K562 (cell line): ENCODE data around the gene LAMA5. TPM values are rescaled to one million over a fixed set of nuclear protein-coding genes. Genes with fewer than 3 reads are reported as not detected.

Experiments
- ATAC-seq: fragments of 200-7000 bp; cut with Tn5 transposase; 3 replicates; pipeline ENCODE4 v1.9.1; 2020; ENCODE audit warnings: moderate library complexity
- BruUV-seq: library from RNA; stranded (reverse); fragments of 400-500 nt; replicated peaks from 2 replicates; lab custom pipeline; 2021; lab: Mats Ljungman, UMichigan
- CTCF ChIA-PET: fragments of 300-600 bp; formaldehyde crosslinking; extraction: SDS; loops from one replicate; lab custom pipeline; 2021; ENCODE audit warnings: low intra/inter-chr PET ratio; lab: Yijun Ruan, JAX
- POLR2A ChIA-PET: fragments of 300-600, 350-650 bp; sonication (Branson Sonifier 250); formaldehyde crosslinking; extraction: SDS; loops from one replicate; lab custom pipeline; 2021; ENCODE audit warnings: antibody characterized with exemption, inconsistent platforms; lab: Yijun Ruan, JAX
- DNase-seq, 4 experiments: peaks; one replicate each; pipeline versions ENCODE4 v3.0.0 to v3.0.0-alpha.2; 2011 to 2018; ENCODE audit warnings: low spot score in 3 of 4, mixed read lengths in 3 of 4; ENCODE audit errors: extremely low read depth in 1 of 4
- FAIRE-seq: peaks from 2 replicates; lab custom pipeline; 2011; peaks lifted over from hg19 to GRCh38; lab: Jason Lieb, UNC
- H2AFZ ChIP-seq: 2 replicates; pipeline ENCODE4 v1.6.0; 2011; ENCODE audit warnings: low read depth, low read length, control low read depth, inconsistent platforms
- H3K27ac ChIP-seq: fragments of 200-600 bp; 3 replicates; pipeline ENCODE4 v1.8.0; 2011; ENCODE audit warnings: low read depth, mild to moderate bottlenecking, control low read depth, inconsistent platforms, low read length, moderate library complexity, mixed read lengths; ENCODE audit errors: extremely low read depth
- H3K27me3 ChIP-seq, 2 experiments: fragments of 300-600 bp in 1 of 2; 2 replicates in 1 of 2; 3 replicates in 1 of 2; pipeline versions ENCODE4 v1.6.0 to v1.8.0; 2011; ENCODE audit warnings: inconsistent platforms in 2 of 2, low read length in 2 of 2, mild to moderate bottlenecking in 1 of 2, mixed read lengths in 1 of 2, moderate library complexity in 1 of 2; ENCODE audit not compliant: control insufficient read depth in 2 of 2, insufficient read depth in 2 of 2
- H3K36me3 ChIP-seq: fragments of 300-600 bp; 3 replicates; pipeline ENCODE4 v1.8.0; 2011; ENCODE audit warnings: mild to moderate bottlenecking, low read length, inconsistent platforms; ENCODE audit not compliant: control insufficient read depth, insufficient read depth
- H3K4me1 ChIP-seq, 2 experiments: fragments of 200-600 bp in 1 of 2; replicated peaks in 1 of 2; 2 replicates in 1 of 2; 3 replicates in 1 of 2; pipeline versions ENCODE4 v1.5.1 to v1.8.0; 2011; ENCODE audit warnings: inconsistent platforms in 2 of 2, low read length in 2 of 2, mild to moderate bottlenecking in 1 of 2, mixed read lengths in 1 of 2, moderate library complexity in 1 of 2; ENCODE audit not compliant: control insufficient read depth in 2 of 2, insufficient read depth in 2 of 2
- H3K4me2 ChIP-seq: 2 replicates; pipeline ENCODE4 v1.6.1; 2011; ENCODE audit warnings: low read length, control low read depth, inconsistent platforms, mixed read lengths; ENCODE audit not compliant: insufficient read depth
- H3K4me3 ChIP-seq: fragments of 200-600 bp; sonication (generic), shearing (Covaris generic); 2 replicates; pipeline ENCODE4 v1.5.1; 2016; ENCODE audit warnings: control low read depth, inconsistent platforms
- H3K79me2 ChIP-seq: fragments of 200-600 bp; 3 replicates; pipeline ENCODE4 v1.8.0; 2011; ENCODE audit warnings: low read length, inconsistent platforms; ENCODE audit not compliant: control insufficient read depth, insufficient read depth
- H3K9ac ChIP-seq, 2 experiments: 2 replicates each; pipeline versions ENCODE4 v1.6.0 to v1.6.1; 2011; ENCODE audit warnings: low read depth in 2 of 2, low read length in 2 of 2, control low read depth in 1 of 2, inconsistent platforms in 1 of 2, mild to moderate bottlenecking in 1 of 2, mixed read lengths in 1 of 2; ENCODE audit not compliant: insufficient read depth in 1 of 2
- H3K9me1 ChIP-seq: one replicate; pipeline ENCODE4 v1.6.0; 2011; ENCODE audit warnings: inconsistent platforms, mild to moderate bottlenecking, low read length, moderate library complexity; ENCODE audit not compliant: control insufficient read depth, insufficient read depth
- H3K9me3 ChIP-seq: replicated peaks from 2 replicates; pipeline ENCODE4 v1.5.1; 2011; ENCODE audit warnings: low read depth, low read length, inconsistent platforms; ENCODE audit not compliant: control insufficient read depth, insufficient read depth
- H4K20me1 ChIP-seq: replicated peaks from 2 replicates; pipeline ENCODE4 v1.6.1; 2011; ENCODE audit warnings: low read length, inconsistent platforms, mixed read lengths; ENCODE audit not compliant: control insufficient read depth, insufficient read depth
- KLF6 ChIP-seq: fragments of 250-450 bp; sonication (Bioruptor Pico); IDR thresholded peaks from 2 replicates; pipeline ENCODE4 v1.4.0; 2020; ENCODE audit warnings: mild to moderate bottlenecking, moderate library complexity, borderline replicate concordance
- MAZ ChIP-seq, 2 experiments: fragments of 450-650 bp in 1 of 2; sonication (generic) in 1 of 2; formaldehyde crosslinking; IDR thresholded peaks in 1 of 2; conservative IDR thresholded peaks in 1 of 2; 2 replicates each; pipeline versions ENCODE4 v1.4.0 to v1.5.0; 2020; ENCODE audit warnings: mild to moderate bottlenecking in 1 of 2, missing genetic modification reagents in 1 of 2
- PRDM10 ChIP-seq: fragments of 450-650 bp; IDR thresholded peaks from 2 replicates; pipeline ENCODE4 v1.6.1; 2018; ENCODE audit not compliant: partially characterized antibody
- VEZF1 ChIP-seq: fragments of 200-800 bp; sonication (Bioruptor generic); IDR thresholded peaks from 2 replicates; pipeline ENCODE4 v1.6.1; 2017; ENCODE audit warnings: missing genetic modification characterization, missing compliant biosample characterization
- WGBS: fragments of 100-300 bp; shearing (Covaris generic); methylation state at CpG from one replicate; pipeline ENCODE4 v1.1.6; 2016; ENCODE audit warnings: low coverage, mixed read lengths; ENCODE audit not compliant: insufficient coverage; ENCODE audit errors: missing lambda C conversion rate; 5-methylcytosine and 5-hydroxymethylcytosine counted together
- in situ Hi-C: fragments of 300-500 bp; cut with MboI; formaldehyde crosslinking; loops from 4 replicates; pipeline ENCODE4 v1.15.0; 2018; ENCODE audit warnings: inconsistent platforms, mixed read lengths
- intact Hi-C: fragments of 100-400 bp; cut with micrococcal nuclease; formaldehyde crosslinking; loops from 2 replicates; pipeline ENCODE4 v1.14.2; 2022
- polyA plus RNA-seq, 8 experiments: library from polyadenylated mRNA; depleted of rRNA in 4 of 8; stranded (reverse) in 5 of 8; unstranded in 3 of 8; fragments of >200 nt; fragmentation: Nextera tagmentation in 2 of 8; fragmentation: Illumina TruSeq in 1 of 8; extraction: Ambion mirVana in 2 of 8; extraction: Trizol in 1 of 8; gene quantifications; 2 replicates each; pipeline versions ENCODE4 v1.2.1 to v1.2.3, GENCODE V29; 2011 to 2014; ENCODE audit warnings: inconsistent platforms in 1 of 8, missing spikeins in 1 of 8
- total RNA-seq, 7 experiments: library from RNA; depleted of rRNA in 6 of 7; stranded (reverse); fragments of >200 nt in 6 of 7; fragmentation: Illumina TruSeq in 2 of 7; extraction: Trizol in 2 of 7; gene quantifications; 2 replicates each; pipeline versions ENCODE4 v1.2.1 to v1.2.3, GENCODE V29; 2011 to 2021; ENCODE audit warnings: low replicate concordance in 1 of 7
- TF ChIP-seq, protein P1 (sequence below), 3 experiments: IDR thresholded peaks in 2 of 3; conservative IDR thresholded peaks in 1 of 3; 2 replicates each; pipeline ENCODE4 v1.5.1; 2011 to 2012; ENCODE audit warnings: low read length in 3 of 3, mild to moderate bottlenecking in 3 of 3, control low read depth in 2 of 3, improper control_type of control experiment in 1 of 3, inconsistent platforms in 1 of 3, low read depth in 1 of 3, mixed read lengths in 1 of 3, moderate library complexity in 1 of 3; ENCODE audit not compliant: insufficient read depth in 2 of 3

The LAMA5 gene
- total and polyA plus RNA-seq, 9 of the 15 experiments (the other 6 are each of a cell fraction or from before 2014, with no cell fraction given), result 0.31 to 101 (median 7.8) TPM

GRCh38 chr20:62321521-62321948 lies 45.6 kb downstream of the LAMA5 start:
- no TSS peak for BruUV-seq
- peaks cover 84% of the 10 kb centered on the region; the same call in 2 of the 3 replicates for H3K36me3 ChIP-seq
- H3K9me1 ChIP-seq, result peaks cover 3% of the 10 kb centered on the region
- in situ Hi-C loops (no loop called here), intact Hi-C loops (loop anchor here (2.0 kb wide), 1 partner anchor 37 kb away; no protein-coding TSS in a partner anchor)
- FAIRE-seq (peak; percentile 51), ATAC-seq (peak; percentile 92), DNase-seq (peak; percentile 75 to 96 (median 94))
- no peaks in the 10 kb centered on the region for H3K9me3 ChIP-seq
- ChIA-PET CTCF (no interaction called here), POLR2A (interaction anchor here (0.5 kb wide), 1 partner anchor 13 kb away, joined by 3 read pairs; no protein-coding TSS in a partner anchor)
- H3K27ac ChIP-seq, result no peak overlapping the region
- TF ChIP-seq MAZ (CRISPR knock-in tag; conservative IDR thresholded peaks at IDR 0.05 in 1 of 2, IDR thresholded peaks at IDR 0.05 in 1 of 2), result 0 out of 4 replicates have a peak, but pooled peaks of 1 of the 2 experiments have one; percentile 24
- 0 out of 2 replicates have a peak, but pooled peaks have one; percentile 14 for TF ChIP-seq VEZF1 (CRISPR knock-in tag)
- TF ChIP-seq PRDM10, result peak; percentile 55
- TF ChIP-seq, protein P1, sequence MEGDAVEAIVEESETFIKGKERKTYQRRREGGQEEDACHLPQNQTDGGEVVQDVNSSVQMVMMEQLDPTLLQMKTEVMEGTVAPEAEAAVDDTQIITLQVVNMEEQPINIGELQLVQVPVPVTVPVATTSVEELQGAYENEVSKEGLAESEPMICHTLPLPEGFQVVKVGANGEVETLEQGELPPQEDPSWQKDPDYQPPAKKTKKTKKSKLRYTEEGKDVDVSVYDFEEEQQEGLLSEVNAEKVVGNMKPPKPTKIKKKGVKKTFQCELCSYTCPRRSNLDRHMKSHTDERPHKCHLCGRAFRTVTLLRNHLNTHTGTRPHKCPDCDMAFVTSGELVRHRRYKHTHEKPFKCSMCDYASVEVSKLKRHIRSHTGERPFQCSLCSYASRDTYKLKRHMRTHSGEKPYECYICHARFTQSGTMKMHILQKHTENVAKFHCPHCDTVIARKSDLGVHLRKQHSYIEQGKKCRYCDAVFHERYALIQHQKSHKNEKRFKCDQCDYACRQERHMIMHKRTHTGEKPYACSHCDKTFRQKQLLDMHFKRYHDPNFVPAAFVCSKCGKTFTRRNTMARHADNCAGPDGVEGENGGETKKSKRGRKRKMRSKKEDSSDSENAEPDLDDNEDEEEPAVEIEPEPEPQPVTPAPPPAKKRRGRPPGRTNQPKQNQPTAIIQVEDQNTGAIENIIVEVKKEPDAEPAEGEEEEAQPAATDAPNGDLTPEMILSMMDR (IDR thresholded peaks at IDR 0.05 in 2 of 3, conservative IDR thresholded peaks at IDR 0.05 in 1 of 3; ENCODE audit: insufficient read depth in 2 of 3, low read depth in 1 of 3, low read length in 3 of 3), result peak in 1 of 3 experiments; percentile 5; a peak in 1 of 6 replicates
- TF ChIP-seq KLF6 (CRISPR knock-in tag), result no peak
- H3K9ac ChIP-seq, result no peak overlapping the region; a peak in 1 of 4 replicates
- no peaks in the 10 kb centered on the region for H3K27me3 ChIP-seq
- WGBS, result 50% methylated on average over 2 of the region's 7 CpGs
- no peaks in the 10 kb centered on the region for H3K79me2 ChIP-seq
- no peaks in the 10 kb centered on the region for H4K20me1 ChIP-seq
- H3K4me2 ChIP-seq, result no peak overlapping the region
- no peak overlapping the region for H2AFZ ChIP-seq
- H3K4me3 ChIP-seq, result no peak overlapping the region
- H3K4me1 ChIP-seq, result peaks cover 2 to 53% of the 10 kb centered on the region in 2 experiments; a peak in 2 of 5 replicates
